Endothelial cell of umbilical vein (primary cell): Measurements from ENCODE around the gene RPS2. TPM values are rescaled to one million over a fixed set of nuclear protein-coding genes. Genes with fewer than 3 reads are reported as not detected.

Experiments
- BruUV-seq: library from RNA; stranded (reverse); fragments of 400-500 nt; replicated peaks from 2 replicates; lab custom pipeline; 2021; lab: Mats Ljungman, UMichigan
- CTCF ChIA-PET: fragments of 300-600, 350-600 bp; sonication (Branson Sonifier 250); formaldehyde crosslinking; loops from one replicate; lab custom pipeline; 2021; ENCODE audit warnings: antibody characterized with exemption, inconsistent platforms; lab: Charles Lee
- POLR2A ChIA-PET: fragments of 300-600, 350-600 bp; sonication (Branson Sonifier 250); formaldehyde crosslinking; loops from one replicate; lab custom pipeline; 2021; ENCODE audit warnings: antibody characterized with exemption, inconsistent platforms; lab: Charles Lee
- DNase-seq: peaks from one replicate; pipeline ENCODE4 v3.0.0-alpha.2; 2011; ENCODE audit warnings: low read depth, low spot score
- FAIRE-seq: peaks from 2 replicates; lab custom pipeline; 2011; peaks lifted over from hg19 to GRCh38; lab: Jason Lieb, UNC
- H2AFZ ChIP-seq: 2 replicates; pipeline ENCODE4 v1.6.0; 2012; ENCODE audit warnings: low read depth, low read length, control low read depth, inconsistent platforms
- H3K27ac ChIP-seq: 2 replicates; pipeline ENCODE4 v1.5.1; 2011; ENCODE audit warnings: low read depth, mild to moderate bottlenecking, control low read depth, low read length, moderate library complexity; ENCODE audit not compliant: insufficient read depth
- H3K27me3 ChIP-seq, 2 experiments: 2 replicates each; pipeline versions ENCODE4 v1.6.0 to v1.6.1; 2011; ENCODE audit warnings: low read length in 2 of 2, mixed read lengths in 1 of 2; ENCODE audit not compliant: control insufficient read depth in 2 of 2, insufficient read depth in 2 of 2
- H3K36me3 ChIP-seq, 2 experiments: 2 replicates in 1 of 2; 3 replicates in 1 of 2; pipeline ENCODE4 v1.5.1; 2011; ENCODE audit warnings: low read length in 2 of 2, mild to moderate bottlenecking in 1 of 2, moderate library complexity in 1 of 2; ENCODE audit not compliant: control insufficient read depth in 2 of 2, insufficient read depth in 2 of 2; ENCODE audit errors: extremely low read depth in 1 of 2
- H3K4me1 ChIP-seq: 3 replicates; pipeline ENCODE4 v1.5.1; 2011; ENCODE audit warnings: mild to moderate bottlenecking, low read length; ENCODE audit not compliant: control insufficient read depth, insufficient read depth; ENCODE audit errors: extremely low read depth
- H3K4me2 ChIP-seq: 2 replicates; pipeline ENCODE4 v1.6.1; 2011; ENCODE audit warnings: low read length, control low read depth, mixed read lengths; ENCODE audit not compliant: insufficient read depth
- H3K4me3 ChIP-seq, 3 experiments: fragments of 200-600 bp in 1 of 3; sonication (generic), shearing (Covaris generic) in 1 of 3; replicated peaks in 1 of 3; 2 replicates each; pipeline ENCODE4 v1.5.1; 2011 to 2016; ENCODE audit warnings: control low read depth in 3 of 3, low read length in 3 of 3, mild to moderate bottlenecking in 2 of 3, inconsistent platforms in 1 of 3, low read depth in 1 of 3, moderate library complexity in 1 of 3; ENCODE audit not compliant: insufficient read depth in 1 of 3
- H3K79me2 ChIP-seq: 2 replicates; pipeline ENCODE4 v1.6.0; 2012; ENCODE audit warnings: low read length, inconsistent platforms; ENCODE audit not compliant: control insufficient read depth, insufficient read depth
- H3K9ac ChIP-seq: replicated peaks from 2 replicates; pipeline ENCODE3; 2011; ENCODE audit warnings: low read length, control low read depth; ENCODE audit not compliant: insufficient read depth; ENCODE audit errors: extremely low read depth
- H3K9me1 ChIP-seq: replicated peaks from 3 replicates; pipeline ENCODE4 v1.6.0; 2011; ENCODE audit warnings: mild to moderate bottlenecking, low read length; ENCODE audit not compliant: control insufficient read depth, insufficient read depth; ENCODE audit errors: extremely low read depth
- H3K9me3 ChIP-seq: replicated peaks from 2 replicates; pipeline ENCODE4 v1.5.1; 2012; ENCODE audit warnings: low read length, inconsistent platforms; ENCODE audit not compliant: control insufficient read depth, insufficient read depth
- H4K20me1 ChIP-seq: replicated peaks from 2 replicates; pipeline ENCODE3; 2011; ENCODE audit warnings: mild to moderate bottlenecking, low read length; ENCODE audit not compliant: control insufficient read depth, insufficient read depth; ENCODE audit errors: extremely low read depth
- EZH2 ChIP-seq: IDR thresholded peaks from 2 replicates; pipeline ENCODE4 v1.6.1; 2012; ENCODE audit warnings: borderline replicate concordance, low read depth, mild to moderate bottlenecking, moderate library complexity, low read length, inconsistent platforms; ENCODE audit not compliant: severe bottlenecking
- FOS ChIP-seq: IDR thresholded peaks from 2 replicates; pipeline ENCODE4 v1.6.1; 2011; ENCODE audit warnings: mild to moderate bottlenecking, low read length, moderate library complexity, borderline replicate concordance; ENCODE audit not compliant: insufficient read depth
- GATA2 ChIP-seq: IDR thresholded peaks from 2 replicates; pipeline ENCODE4 v1.7.0; 2011; ENCODE audit warnings: low read depth, mild to moderate bottlenecking, moderate library complexity, mixed read lengths, low read length; ENCODE audit not compliant: insufficient read length, insufficient read depth
- JUN ChIP-seq: IDR thresholded peaks from 2 replicates; pipeline ENCODE4 v1.6.1; 2011; ENCODE audit warnings: borderline replicate concordance, low read depth; ENCODE audit not compliant: insufficient read length, insufficient read depth
- MAX ChIP-seq: IDR thresholded peaks from 2 replicates; pipeline ENCODE4 v1.6.1; 2011; ENCODE audit not compliant: insufficient read depth, insufficient read length
- MYC ChIP-seq: IDR thresholded peaks from one replicate; pipeline ENCODE4 v1.6.1; 2011; ENCODE audit warnings: mild to moderate bottlenecking, low read depth, low read length
- POLR2A ChIP-seq: IDR thresholded peaks from 2 replicates; pipeline ENCODE4 v1.6.1; 2012; ENCODE audit warnings: low read depth, mild to moderate bottlenecking, control low read depth, low read length
- POLR2AphosphoS5 ChIP-seq: IDR thresholded peaks from 2 replicates; pipeline ENCODE4 v1.6.1; 2012; ENCODE audit warnings: low read depth, mild to moderate bottlenecking, control low read depth, low read length, moderate library complexity; ENCODE audit not compliant: insufficient read depth
- dilution Hi-C: fragments of 300-500 bp; cut with MboI; formaldehyde crosslinking; loops from one replicate; pipeline ENCODE4 v1.15.0; 2019; ENCODE audit warnings: low sequenced_read_pairs; ENCODE audit not compliant: extremely low pct_ligation_motif_present
- intact Hi-C: fragments of 100-400 bp; cut with micrococcal nuclease; formaldehyde crosslinking; loops from one replicate; pipeline ENCODE4 v1.10.0; 2022
- polyA plus RNA-seq, 4 experiments: library from polyadenylated mRNA; depleted of rRNA in 3 of 4; stranded (reverse) in 3 of 4; unstranded in 1 of 4; fragments of >200 nt; gene quantifications; 2 replicates each; pipeline versions ENCODE4 v1.2.1 to v1.2.3, GENCODE V29; 2011 to 2012; ENCODE audit warnings: missing spikeins in 1 of 4
- total RNA-seq: library from RNA; stranded (reverse); gene quantifications from 2 replicates; pipeline ENCODE4 v1.2.3, GENCODE V29; 2021
- TF ChIP-seq, protein P1 (sequence below), 2 donors: IDR thresholded peaks; 1 replicate in 1 of 2; 2 replicates in 1 of 2; pipeline ENCODE4 v1.5.1; 2011; ENCODE audit warnings: low read length in 2 of 2, mild to moderate bottlenecking in 2 of 2, moderate library complexity in 2 of 2, control low read depth in 1 of 2, inconsistent platforms in 1 of 2, low read depth in 1 of 2; ENCODE audit not compliant: insufficient read depth in 1 of 2; ENCODE audit errors: extremely low read depth in 1 of 2

The RPS2 gene
- total and polyA plus RNA-seq, 2 donors (not counting 3 experiments of a cell fraction or from before 2014, with no cell fraction given), result 2,793 to 9,021 TPM

GRCh38 chr16:2006317-2006716, 41.7 kb upstream of the RPS2 start:
- no peak for TF ChIP-seq FOS
- no peak for TF ChIP-seq GATA2
- TF ChIP-seq POLR2AphosphoS5, result no peak
- TF ChIP-seq, protein P1, sequence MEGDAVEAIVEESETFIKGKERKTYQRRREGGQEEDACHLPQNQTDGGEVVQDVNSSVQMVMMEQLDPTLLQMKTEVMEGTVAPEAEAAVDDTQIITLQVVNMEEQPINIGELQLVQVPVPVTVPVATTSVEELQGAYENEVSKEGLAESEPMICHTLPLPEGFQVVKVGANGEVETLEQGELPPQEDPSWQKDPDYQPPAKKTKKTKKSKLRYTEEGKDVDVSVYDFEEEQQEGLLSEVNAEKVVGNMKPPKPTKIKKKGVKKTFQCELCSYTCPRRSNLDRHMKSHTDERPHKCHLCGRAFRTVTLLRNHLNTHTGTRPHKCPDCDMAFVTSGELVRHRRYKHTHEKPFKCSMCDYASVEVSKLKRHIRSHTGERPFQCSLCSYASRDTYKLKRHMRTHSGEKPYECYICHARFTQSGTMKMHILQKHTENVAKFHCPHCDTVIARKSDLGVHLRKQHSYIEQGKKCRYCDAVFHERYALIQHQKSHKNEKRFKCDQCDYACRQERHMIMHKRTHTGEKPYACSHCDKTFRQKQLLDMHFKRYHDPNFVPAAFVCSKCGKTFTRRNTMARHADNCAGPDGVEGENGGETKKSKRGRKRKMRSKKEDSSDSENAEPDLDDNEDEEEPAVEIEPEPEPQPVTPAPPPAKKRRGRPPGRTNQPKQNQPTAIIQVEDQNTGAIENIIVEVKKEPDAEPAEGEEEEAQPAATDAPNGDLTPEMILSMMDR (IDR thresholded peaks at IDR 0.05; ENCODE audit: extremely low read depth in 1 of 2, insufficient read depth in 1 of 2, low read depth in 1 of 2, low read length in 2 of 2), result no peak
- no peak for TF ChIP-seq EZH2
- no peak for TF ChIP-seq POLR2A
- TF ChIP-seq MAX, result no peak
- no peak for TF ChIP-seq JUN
- TF ChIP-seq MYC, result no peak
- Histone ChIP-seq H3K4me1 (peaks cover 48% of the 10 kb centered on the region), H3K27me3 (no peaks in the 10 kb centered on the region), H3K9me1 (no peaks in the 10 kb centered on the region), H3K27ac (no peak overlapping the region), H3K4me2 (no peak overlapping the region), H3K9ac (no peak overlapping the region), H3K9me3 (no peaks in the 10 kb centered on the region), H4K20me1 (no peaks in the 10 kb centered on the region), H3K36me3 (peaks cover 0 to 20% of the 10 kb centered on the region in 2 experiments), H3K4me3 (no peak overlapping the region), H2AFZ (no peak overlapping the region), H3K79me2 (peaks cover 72% of the 10 kb centered on the region)
- BruUV-seq, result no TSS peak
- FAIRE-seq (no peak), DNase-seq (no peak)
- dilution Hi-C loops, result no loop called here
- POLR2A ChIA-PET, result no interaction called here
- intact Hi-C loops, result no loop called here
- CTCF ChIA-PET, result interaction anchor here (1.4 to 4.0 kb wide), 3 partner anchors 134 to 246 kb away, joined by 3 to 85 read pairs (median 14); no protein-coding TSS in a partner anchor
